PC-9 (cell line): ENCODE data around the gene MFN1.

Source experiments
- CTCF ChIP-seq: fragments of 200-600 bp; sonication (generic); conservative IDR thresholded peaks from 2 replicates; pipeline ENCODE4 v1.6.1; 2017; ENCODE audit warnings: mixed run types, antibody characterized with exemption, mild to moderate bottlenecking, moderate library complexity
- EZH2 ChIP-seq: fragments of 200-600 bp; sonication (generic); IDR thresholded peaks from 2 replicates; pipeline ENCODE4 v1.8.0; 2017; ENCODE audit warnings: antibody characterized with exemption, low read depth

GRCh38 chr3:179376474-179376873 is 29.0 kb downstream of the MFN1 start:
- TF ChIP-seq CTCF, result no peak
- TF ChIP-seq EZH2, result no peak
